NB4 (cell line): ENCODE results near the gene C1S.
"Not testable (repeated sequence)": the region's sequence is repeated elsewhere in the genome, so short reads cannot be mapped to it uniquely, and the experiment has no call there.

ENCODE experiments used
- DNase-seq: peaks from one replicate; pipeline ENCODE4 v3.0.0; 2010; ENCODE audit warnings: low read depth
- H3K4me3 ChIP-seq: one replicate; pipeline ENCODE4 v1.5.1; 2011; ENCODE audit warnings: mild to moderate bottlenecking, low read depth, low read length, moderate library complexity
- MYC ChIP-seq: IDR thresholded peaks from 2 replicates; pipeline ENCODE4 v1.6.1; 2011; ENCODE audit warnings: low read depth, low read length
- POLR2A ChIP-seq: IDR thresholded peaks from 2 replicates; pipeline ENCODE4 v1.6.1; 2011; ENCODE audit warnings: mild to moderate bottlenecking; ENCODE audit not compliant: insufficient read length; ENCODE audit errors: extremely low read depth
- TF ChIP-seq, protein P1 (sequence below): IDR thresholded peaks from one replicate; pipeline ENCODE4 v1.5.1; 2012; ENCODE audit warnings: low read depth, low read length
- TF ChIP-seq, protein P2 (sequence below): IDR thresholded peaks from 2 replicates; pipeline ENCODE4 v1.6.1; 2011; ENCODE audit warnings: low read depth, low read length

The C1S gene

DNA sequence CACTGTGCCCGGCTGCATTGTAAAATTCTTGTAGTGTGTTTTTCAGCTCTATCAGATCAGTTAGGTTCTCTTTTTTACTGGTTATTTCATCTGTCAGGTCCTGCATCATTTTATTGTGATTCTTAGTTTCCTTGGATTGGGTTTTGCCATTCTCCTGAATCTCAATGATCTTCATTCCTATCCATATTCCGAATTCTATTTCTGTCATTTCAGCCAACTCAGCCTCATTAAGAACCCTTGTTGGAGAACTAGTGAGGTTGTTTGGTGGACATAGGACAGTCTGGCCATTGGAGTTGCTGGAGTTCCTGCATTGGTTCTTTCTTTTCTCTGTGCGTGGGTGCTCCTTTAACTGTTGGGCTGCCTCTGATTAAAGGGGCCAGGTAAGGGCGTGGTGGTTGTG, 5.6 kb upstream of the C1S start:
- no peak overlapping the region for H3K4me3 ChIP-seq
- TF ChIP-seq, protein P1, sequence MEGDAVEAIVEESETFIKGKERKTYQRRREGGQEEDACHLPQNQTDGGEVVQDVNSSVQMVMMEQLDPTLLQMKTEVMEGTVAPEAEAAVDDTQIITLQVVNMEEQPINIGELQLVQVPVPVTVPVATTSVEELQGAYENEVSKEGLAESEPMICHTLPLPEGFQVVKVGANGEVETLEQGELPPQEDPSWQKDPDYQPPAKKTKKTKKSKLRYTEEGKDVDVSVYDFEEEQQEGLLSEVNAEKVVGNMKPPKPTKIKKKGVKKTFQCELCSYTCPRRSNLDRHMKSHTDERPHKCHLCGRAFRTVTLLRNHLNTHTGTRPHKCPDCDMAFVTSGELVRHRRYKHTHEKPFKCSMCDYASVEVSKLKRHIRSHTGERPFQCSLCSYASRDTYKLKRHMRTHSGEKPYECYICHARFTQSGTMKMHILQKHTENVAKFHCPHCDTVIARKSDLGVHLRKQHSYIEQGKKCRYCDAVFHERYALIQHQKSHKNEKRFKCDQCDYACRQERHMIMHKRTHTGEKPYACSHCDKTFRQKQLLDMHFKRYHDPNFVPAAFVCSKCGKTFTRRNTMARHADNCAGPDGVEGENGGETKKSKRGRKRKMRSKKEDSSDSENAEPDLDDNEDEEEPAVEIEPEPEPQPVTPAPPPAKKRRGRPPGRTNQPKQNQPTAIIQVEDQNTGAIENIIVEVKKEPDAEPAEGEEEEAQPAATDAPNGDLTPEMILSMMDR = no peak
- no peak for TF ChIP-seq MYC
- TF ChIP-seq, protein P2, sequence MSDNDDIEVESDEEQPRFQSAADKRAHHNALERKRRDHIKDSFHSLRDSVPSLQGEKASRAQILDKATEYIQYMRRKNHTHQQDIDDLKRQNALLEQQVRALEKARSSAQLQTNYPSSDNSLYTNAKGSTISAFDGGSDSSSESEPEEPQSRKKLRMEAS = no peak
- no peak for TF ChIP-seq POLR2A
- no peak for DNase-seq

DNA sequence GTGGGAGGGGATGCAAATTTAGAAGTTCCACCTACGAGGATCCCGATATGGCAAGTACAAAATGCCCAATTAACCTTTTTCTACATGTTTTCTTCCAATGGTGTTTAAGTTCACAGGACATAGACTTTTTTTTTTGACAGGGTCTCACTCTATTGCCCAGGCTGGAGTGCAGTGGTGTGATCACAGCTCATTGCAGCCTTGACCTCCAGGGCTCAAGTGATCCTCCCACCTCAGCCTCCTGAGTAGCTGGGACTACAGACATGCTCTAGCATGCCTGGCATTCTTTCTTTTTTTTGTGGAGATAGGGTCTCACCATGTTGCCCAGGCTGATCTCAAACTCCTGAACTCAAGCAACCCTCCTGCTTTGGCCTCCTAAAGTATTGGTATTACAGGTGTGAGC, 4.8 kb upstream of the C1S start:
- H3K4me3 ChIP-seq, DNase-seq: not testable (repeated sequence)

DNA sequence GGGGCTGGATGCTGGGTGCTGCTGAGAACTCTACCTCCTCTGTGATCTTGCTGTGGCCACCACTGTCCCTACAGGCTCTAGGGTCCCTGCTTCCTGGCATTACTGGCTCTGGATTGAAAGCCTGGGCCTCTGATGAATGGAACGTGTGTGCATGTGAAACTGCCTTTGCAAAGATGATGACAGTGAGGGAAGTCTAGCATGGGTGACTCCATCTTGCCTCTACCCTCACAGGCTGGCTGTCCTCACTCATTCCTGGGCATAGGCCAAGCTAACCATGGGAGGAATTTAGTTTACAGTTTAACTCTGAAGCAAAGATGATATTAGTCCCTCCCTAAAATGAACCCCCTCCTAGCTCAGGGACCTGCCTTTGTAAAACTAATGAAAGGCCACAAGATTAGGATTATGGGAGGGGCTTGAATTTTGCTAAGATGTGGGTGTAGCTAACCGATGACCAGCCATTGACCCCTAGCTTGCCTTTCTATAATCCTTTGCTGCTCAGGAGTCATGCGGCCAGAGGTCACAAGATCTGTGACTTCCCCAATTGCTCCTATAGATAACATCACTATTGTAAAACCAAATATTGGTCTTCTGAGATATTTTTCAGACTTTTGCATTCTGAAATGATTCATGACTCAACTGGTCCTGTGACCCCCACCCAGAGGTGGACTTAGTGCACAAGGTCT, 2.2 kb upstream of the C1S start:
- DNase-seq = peak; percentile 11
- TF ChIP-seq, protein P1 = no peak
- TF ChIP-seq, protein P2 = no peak
- no peak for TF ChIP-seq POLR2A
- TF ChIP-seq MYC = no peak
- no peak overlapping the region for H3K4me3 ChIP-seq

DNA sequence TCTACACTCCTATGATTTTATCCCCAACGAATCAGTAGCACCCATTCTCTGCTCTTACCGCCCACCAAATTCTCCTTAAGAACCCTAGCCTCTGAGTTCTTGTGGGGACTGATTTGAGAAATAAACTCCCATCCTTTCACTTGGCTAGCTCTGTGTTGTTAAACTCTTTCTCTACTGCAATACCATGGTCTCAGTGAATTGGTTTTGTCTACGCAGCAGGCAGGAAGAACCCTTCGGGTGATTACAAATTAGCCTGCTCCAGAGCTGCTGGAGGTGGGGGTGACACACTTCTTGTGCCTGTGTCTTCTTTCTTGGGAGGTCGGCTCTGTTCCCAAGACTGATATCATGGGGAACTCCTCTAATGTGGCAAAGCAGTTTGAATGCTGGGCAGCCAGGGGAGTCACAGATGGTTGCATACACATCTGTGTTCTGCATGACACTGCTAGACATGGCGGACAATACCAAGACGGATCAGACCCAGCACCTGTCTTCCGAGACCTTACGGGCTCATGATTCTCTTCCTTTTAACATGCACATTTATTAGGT, 1.6 kb upstream of the C1S start:
- no peak for DNase-seq
- TF ChIP-seq, protein P1 = no peak
- TF ChIP-seq POLR2A (no peak), MYC (no peak)
- TF ChIP-seq, protein P2 = no peak
- no peak overlapping the region for H3K4me3 ChIP-seq

DNA sequence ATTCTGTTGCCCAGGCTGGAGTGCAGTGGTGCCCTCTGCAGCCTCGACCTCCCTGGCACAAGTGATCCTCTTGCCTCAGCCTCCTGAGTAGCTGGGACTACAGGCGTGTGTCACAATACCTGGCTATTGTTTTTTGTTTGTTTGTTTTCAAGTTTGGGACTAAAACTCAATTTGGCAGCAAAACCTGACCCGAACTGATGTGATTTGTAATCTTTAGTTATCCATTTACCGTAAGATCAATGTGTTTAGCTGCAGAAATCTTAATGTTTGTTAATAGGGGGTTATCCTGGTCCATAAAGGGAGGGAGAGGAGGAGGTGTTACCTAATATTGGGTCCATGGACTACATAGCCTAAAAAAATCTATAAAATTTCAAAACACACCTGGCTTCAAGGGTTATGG, 738 bp upstream of the C1S start:
- TF ChIP-seq POLR2A (no peak), MYC (no peak)
- TF ChIP-seq, protein P1 = no peak
- TF ChIP-seq, protein P2 = no peak
- H3K4me3 ChIP-seq = no peak overlapping the region
- no peak for DNase-seq

DNA sequence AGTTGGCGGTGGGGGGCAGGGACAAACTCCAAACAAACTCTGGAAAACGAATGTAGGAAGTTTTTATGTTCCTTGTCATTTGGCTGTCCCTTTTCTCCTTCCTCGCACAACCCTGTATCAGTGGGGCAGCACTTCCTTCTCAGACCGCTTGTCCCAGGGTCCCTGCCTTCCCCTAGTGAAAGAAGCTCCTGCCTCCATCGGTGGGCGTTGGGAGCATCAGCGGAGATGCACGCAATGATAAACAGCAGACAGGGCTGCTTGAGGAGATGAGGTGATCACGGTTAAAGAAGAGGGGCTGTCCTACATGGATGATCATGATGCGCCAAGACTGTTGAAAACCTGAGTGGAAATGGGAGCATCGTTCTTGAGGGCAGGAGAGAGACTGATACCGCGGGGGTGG, 620 bp downstream of the C1S start:
- no peak overlapping the region for H3K4me3 ChIP-seq
- no peak for TF ChIP-seq POLR2A
- no peak for TF ChIP-seq MYC
- TF ChIP-seq, protein P1 = no peak
- TF ChIP-seq, protein P2 = no peak
- DNase-seq = no peak
